SU-DHL-6 (cell line): ENCODE measurements around the gene CYB5R4.

Experiments
- CTCF ChIP-seq: fragments of 200-600 bp; sonication (generic); IDR thresholded peaks from one replicate; pipeline ENCODE4 v1.5.1; 2017; ENCODE audit warnings: antibody characterized with exemption, mild to moderate bottlenecking, low read length, moderate library complexity; ENCODE audit not compliant: insufficient read depth, poor library complexity, severe bottlenecking
- EZH2phosphoT487 ChIP-seq: fragments of 200-600 bp; sonication (generic), shearing (Covaris generic); conservative IDR thresholded peaks from 2 replicates; pipeline ENCODE4 v1.6.1; 2018; ENCODE audit warnings: mild to moderate bottlenecking, antibody characterized with exemption, low read length, moderate library complexity, mixed read lengths

GRCh38 chr6:83862776-83863471 is 3.4 kb downstream of the CYB5R4 start:
- TF ChIP-seq CTCF (no peak), EZH2phosphoT487 (no peak)
